H9 (cell line): Measurements from ENCODE around the gene PHLDB1. TPM values are rescaled to one million over a fixed set of nuclear protein-coding genes. Genes with fewer than 3 reads are reported as not detected.

Experiments used
- DNase-seq: peaks from one replicate; pipeline ENCODE4 v3.0.0-alpha.2; 2017
- H2AFZ ChIP-seq: one replicate; pipeline ENCODE4 v1.6.1; 2013; ENCODE audit warnings: mild to moderate bottlenecking, low read length, control low read depth, moderate library complexity
- H2AK5ac ChIP-seq: 2 replicates; pipeline ENCODE4 v1.6.1; 2013; ENCODE audit warnings: low read length, control low read depth, mixed read lengths; ENCODE audit not compliant: insufficient read length
- H2BK120ac ChIP-seq: one replicate; pipeline ENCODE4 v1.6.1; 2013; ENCODE audit warnings: low read depth, mild to moderate bottlenecking, low read length, control low read depth, inconsistent platforms; ENCODE audit not compliant: poor library complexity, severe bottlenecking
- H2BK12ac ChIP-seq: 2 replicates; pipeline ENCODE4 v1.6.1; 2013; ENCODE audit warnings: low read length, control low read depth, mixed read lengths, low read depth; ENCODE audit not compliant: insufficient read length
- H2BK15ac ChIP-seq: 2 replicates; pipeline ENCODE4 v1.6.1; 2013; ENCODE audit warnings: low read depth, low read length, control low read depth
- H2BK20ac ChIP-seq: one replicate; pipeline ENCODE4 v1.6.1; 2013; ENCODE audit warnings: low read depth, mild to moderate bottlenecking, low read length, control low read depth, inconsistent platforms; ENCODE audit not compliant: poor library complexity, severe bottlenecking
- H2BK5ac ChIP-seq: 2 replicates; pipeline ENCODE4 v1.6.1; 2013; ENCODE audit warnings: low read length, control low read depth, mixed read lengths; ENCODE audit not compliant: insufficient read length
- H3K14ac ChIP-seq: 2 replicates; pipeline ENCODE4 v1.6.1; 2013; ENCODE audit warnings: low read length, control low read depth; ENCODE audit not compliant: insufficient read depth
- H3K18ac ChIP-seq: 2 replicates; pipeline ENCODE4 v1.6.1; 2013; ENCODE audit warnings: low read depth, mild to moderate bottlenecking, mixed read lengths, low read length, control low read depth; ENCODE audit not compliant: insufficient read length
- H3K23ac ChIP-seq: 2 replicates; pipeline ENCODE4 v1.6.1; 2013; ENCODE audit warnings: low read length, control low read depth, mixed read lengths, low read depth; ENCODE audit not compliant: insufficient read length
- H3K23me2 ChIP-seq: 2 replicates; pipeline ENCODE4 v1.6.1; 2013; ENCODE audit warnings: low read depth, mild to moderate bottlenecking, mixed read lengths, low read length, control low read depth; ENCODE audit not compliant: insufficient read length, poor library complexity, severe bottlenecking
- H3K27ac ChIP-seq: 2 replicates; pipeline ENCODE4 v1.5.1; 2013; ENCODE audit warnings: low read length, control low read depth, mixed read lengths, low read depth; ENCODE audit not compliant: insufficient read length
- H3K27me3 ChIP-seq: 2 replicates; pipeline ENCODE4 v1.6.1; 2013; ENCODE audit warnings: low read length, control low read depth, inconsistent platforms; ENCODE audit not compliant: insufficient read depth
- H3K4ac ChIP-seq: 2 replicates; pipeline ENCODE4 v1.6.1; 2013; ENCODE audit warnings: low read depth, mild to moderate bottlenecking, control low read depth, inconsistent platforms, low read length, moderate library complexity
- H3K4me1 ChIP-seq: 2 replicates; pipeline ENCODE4 v1.6.1; 2013; ENCODE audit warnings: low read length, control low read depth, inconsistent platforms; ENCODE audit not compliant: insufficient read depth
- H3K4me2 ChIP-seq: 2 replicates; pipeline ENCODE4 v1.6.1; 2013; ENCODE audit warnings: low read length, control low read depth, mixed read lengths; ENCODE audit not compliant: insufficient read length, insufficient read depth
- H3K56ac ChIP-seq: 2 replicates; pipeline ENCODE4 v1.6.1; 2013; ENCODE audit warnings: low read depth, mild to moderate bottlenecking, mixed read lengths, low read length, control low read depth; ENCODE audit not compliant: insufficient read length
- H3K79me1 ChIP-seq: 2 replicates; pipeline ENCODE4 v1.6.1; 2013; ENCODE audit warnings: low read depth, mild to moderate bottlenecking, moderate library complexity, low read length, control low read depth, inconsistent platforms; ENCODE audit not compliant: insufficient read depth, poor library complexity, severe bottlenecking
- H3K79me2 ChIP-seq: 2 replicates; pipeline ENCODE4 v1.6.1; 2013; ENCODE audit warnings: low read length, control low read depth, inconsistent platforms; ENCODE audit not compliant: insufficient read depth
- H3K9ac ChIP-seq: 2 replicates; pipeline ENCODE4 v1.6.1; 2013; ENCODE audit warnings: low read length, control low read depth, mixed read lengths; ENCODE audit not compliant: insufficient read length; ENCODE audit errors: extremely low read depth
- H3K9me3 ChIP-seq: one replicate; pipeline ENCODE4 v1.6.1; 2013; ENCODE audit warnings: low read depth, low read length, inconsistent platforms; ENCODE audit not compliant: control insufficient read depth
- H3T11ph ChIP-seq: one replicate; pipeline ENCODE4 v1.6.1; 2013; ENCODE audit warnings: mild to moderate bottlenecking, low read length, control low read depth, inconsistent platforms
- H4K20me1 ChIP-seq: one replicate; pipeline ENCODE4 v1.6.1; 2013; ENCODE audit not compliant: control insufficient read depth, insufficient read length, insufficient read depth
- H4K5ac ChIP-seq: 2 replicates; pipeline ENCODE4 v1.6.1; 2013; ENCODE audit warnings: low read depth, mild to moderate bottlenecking, mixed read lengths, low read length, control low read depth; ENCODE audit not compliant: insufficient read length
- H4K8ac ChIP-seq: replicated peaks from 2 replicates; pipeline ENCODE4 v1.6.1; 2013; ENCODE audit warnings: low read length, control low read depth, mixed read lengths, low read depth; ENCODE audit not compliant: insufficient read length
- H4K91ac ChIP-seq: 2 replicates; pipeline ENCODE4 v1.6.1; 2013; ENCODE audit warnings: low read depth, mild to moderate bottlenecking, moderate library complexity, mixed read lengths, low read length, control low read depth; ENCODE audit not compliant: insufficient read length
- H3K27ac Mint-ChIP-seq, 3 experiments: 2 replicates in 2 of 3; 3 replicates in 1 of 3; pipeline ENCODE4 v1.8.0; 2020 to 2021; ENCODE audit warnings: mixed read lengths in 3 of 3, mild to moderate bottlenecking in 1 of 3, moderate library complexity in 1 of 3
- H3K27me3 Mint-ChIP-seq: 2 replicates; pipeline ENCODE4 v1.8.0; 2021; ENCODE audit warnings: low read depth, mild to moderate bottlenecking, moderate library complexity, mixed read lengths
- H3K36me3 Mint-ChIP-seq, 3 experiments: 2 replicates in 2 of 3; 3 replicates in 1 of 3; pipeline ENCODE4 v1.8.0; 2020 to 2021; ENCODE audit warnings: low read depth in 3 of 3, mixed read lengths in 3 of 3; ENCODE audit not compliant: insufficient read depth in 1 of 3
- H3K4me1 Mint-ChIP-seq, 2 experiments: 2 replicates each; pipeline ENCODE4 v1.8.0; 2020; ENCODE audit warnings: mixed read lengths in 2 of 2
- H3K4me3 Mint-ChIP-seq, 2 experiments: 2 replicates in 1 of 2; 3 replicates in 1 of 2; pipeline ENCODE4 v1.8.0; 2020 to 2021; ENCODE audit warnings: mild to moderate bottlenecking in 2 of 2, mixed read lengths in 2 of 2, moderate library complexity in 1 of 2
- H3K9me3 Mint-ChIP-seq, 2 experiments: 2 replicates in 1 of 2; 3 replicates in 1 of 2; pipeline ENCODE4 v1.8.0; 2020; ENCODE audit warnings: mild to moderate bottlenecking in 2 of 2, mixed read lengths in 2 of 2, moderate library complexity in 1 of 2
- CTCF ChIP-seq: fragments of 200-600 bp; sonication (generic); conservative IDR thresholded peaks from 3 replicates; pipeline ENCODE4 v1.8.0; 2021; ENCODE audit warnings: antibody characterized with exemption, mild to moderate bottlenecking
- WGBS: extraction: QIAGEN DNeasy Blood & Tissue Kit; methylation state at CpG from one replicate; pipeline ENCODE4 v1.1.7; 2013; ENCODE audit warnings: missing lambda C conversion rate, low lambda C conversion rate, mixed read lengths; ENCODE audit not compliant: insufficient read length; ENCODE audit errors: extremely low coverage; 5-methylcytosine and 5-hydroxymethylcytosine counted together
- total RNA-seq: library from RNA; stranded (reverse); gene quantifications from 2 replicates; pipeline ENCODE4 v1.2.1, GENCODE V29; 2021

PHLDB1 gene
- total RNA-seq, 1 experiment from 2014 or later: 56.0 TPM

- no peak overlapping the region for H2AK5ac ChIP-seq
- no peaks in the 10 kb centered on the region for H3K27me3 ChIP-seq
- H4K91ac ChIP-seq: no peak overlapping the region
- WGBS: no CpG with 5 or more reads among the region's 41 CpGs
- no peak overlapping the region for H2AFZ ChIP-seq
- H3K4me2 ChIP-seq: peak overlapping the region; percentile 59
- Mint-ChIP-seq H3K4me1 (peaks cover 24 to 37% of the 10 kb centered on the region in 2 experiments), H3K27ac (peak overlapping the region; percentile 94 to 99 (median 98); a peak in 6 of 7 replicates), H3K4me3 (peak overlapping the region; percentile 67 to 79), H3K36me3 (peaks cover 34 to 54% (median 52%) of the 10 kb centered on the region in 3 experiments), H3K9me3 (no peaks in the 10 kb centered on the region), H3K27me3 (no peaks in the 10 kb centered on the region)
- no peaks in the 10 kb centered on the region for H3K9me3 ChIP-seq
- peak; percentile 51 for TF ChIP-seq CTCF
- no peak overlapping the region for H2BK5ac ChIP-seq
- no peak overlapping the region for H2BK20ac ChIP-seq
- no peak overlapping the region for H4K5ac ChIP-seq
- no peak overlapping the region for H3T11ph ChIP-seq
- no peaks in the 10 kb centered on the region for H4K20me1 ChIP-seq
- no peak overlapping the region for H2BK120ac ChIP-seq
- no peak overlapping the region for H4K8ac ChIP-seq
- peaks cover 3% of the 10 kb centered on the region for H3K23me2 ChIP-seq
- H3K14ac ChIP-seq: peak overlapping the region; percentile 85; the same call in 1 of the 2 replicates
- no peak overlapping the region for H3K56ac ChIP-seq
- no peak overlapping the region for H2BK15ac ChIP-seq
- no peak overlapping the region for H3K23ac ChIP-seq
- H3K4me1 ChIP-seq: peaks cover 12% of the 10 kb centered on the region; the same call in 1 of the 2 replicates
- no peaks in the 10 kb centered on the region for H3K79me2 ChIP-seq
- H2BK12ac ChIP-seq: no peak overlapping the region
- H3K4ac ChIP-seq: no peak overlapping the region
- H3K79me1 ChIP-seq: no peaks in the 10 kb centered on the region
- peak; percentile 95 for DNase-seq
- peak overlapping the region; percentile 49 for H3K18ac ChIP-seq
- H3K9ac ChIP-seq: peak overlapping the region; percentile 53
- peak overlapping the region; percentile 32 for H3K27ac ChIP-seq
These were observed 27.2 kb downstream of the PHLDB1 start for GRCh38 chr11:118634431-118635236.
